ENCODE measurements around the gene RBSN.

DNA sequence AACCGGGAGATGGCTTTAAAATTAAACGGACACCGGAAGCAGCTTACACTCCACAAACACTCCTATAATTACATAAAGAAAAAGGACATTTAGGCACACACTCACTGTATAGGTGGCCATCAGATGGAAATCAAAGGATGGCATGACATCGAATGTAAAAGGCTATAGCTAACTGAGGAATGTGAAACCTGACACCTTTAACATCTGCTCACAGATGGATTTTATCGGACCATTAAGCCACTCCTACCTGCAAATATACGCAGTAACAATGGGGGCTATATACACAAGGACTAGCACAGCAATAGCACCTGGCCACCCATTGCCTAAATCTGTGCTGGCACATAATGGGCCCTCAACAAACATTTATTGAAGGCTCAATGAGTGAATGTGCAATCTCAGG is 14.5 kb upstream of the RBSN start:
- TF ChIP-seq EZH2 (IDR thresholded peaks at IDR 0.05; ENCODE audit: low read length, missing control alignments), result no peak
- TF ChIP-seq, protein P1, sequence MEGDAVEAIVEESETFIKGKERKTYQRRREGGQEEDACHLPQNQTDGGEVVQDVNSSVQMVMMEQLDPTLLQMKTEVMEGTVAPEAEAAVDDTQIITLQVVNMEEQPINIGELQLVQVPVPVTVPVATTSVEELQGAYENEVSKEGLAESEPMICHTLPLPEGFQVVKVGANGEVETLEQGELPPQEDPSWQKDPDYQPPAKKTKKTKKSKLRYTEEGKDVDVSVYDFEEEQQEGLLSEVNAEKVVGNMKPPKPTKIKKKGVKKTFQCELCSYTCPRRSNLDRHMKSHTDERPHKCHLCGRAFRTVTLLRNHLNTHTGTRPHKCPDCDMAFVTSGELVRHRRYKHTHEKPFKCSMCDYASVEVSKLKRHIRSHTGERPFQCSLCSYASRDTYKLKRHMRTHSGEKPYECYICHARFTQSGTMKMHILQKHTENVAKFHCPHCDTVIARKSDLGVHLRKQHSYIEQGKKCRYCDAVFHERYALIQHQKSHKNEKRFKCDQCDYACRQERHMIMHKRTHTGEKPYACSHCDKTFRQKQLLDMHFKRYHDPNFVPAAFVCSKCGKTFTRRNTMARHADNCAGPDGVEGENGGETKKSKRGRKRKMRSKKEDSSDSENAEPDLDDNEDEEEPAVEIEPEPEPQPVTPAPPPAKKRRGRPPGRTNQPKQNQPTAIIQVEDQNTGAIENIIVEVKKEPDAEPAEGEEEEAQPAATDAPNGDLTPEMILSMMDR (conservative IDR thresholded peaks at IDR 0.05 in 1 of 2, IDR thresholded peaks at IDR 0.05 in 1 of 2; ENCODE audit: low read depth in 1 of 2, low read length in 2 of 2), result no peak
